ENCODE results near the gene TMEM17.

TMEM17 gene

DNA sequence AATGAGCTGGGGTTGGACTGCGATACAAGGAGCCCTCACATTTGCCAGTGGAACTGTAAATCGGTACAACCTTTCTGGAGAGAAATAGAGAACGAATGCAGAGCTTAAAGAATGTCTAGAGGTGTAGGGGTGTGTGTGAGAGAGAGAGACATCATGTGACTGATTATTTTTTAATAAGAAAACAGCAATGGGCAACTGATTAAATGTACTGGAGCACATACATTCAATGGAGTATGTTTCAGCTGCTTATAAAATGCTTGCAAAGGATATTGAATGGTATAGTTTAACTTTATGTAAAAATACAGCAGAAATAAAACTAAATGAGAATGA is 391 bp upstream of the TMEM17 start:
- no peak for DNase-seq

DNA sequence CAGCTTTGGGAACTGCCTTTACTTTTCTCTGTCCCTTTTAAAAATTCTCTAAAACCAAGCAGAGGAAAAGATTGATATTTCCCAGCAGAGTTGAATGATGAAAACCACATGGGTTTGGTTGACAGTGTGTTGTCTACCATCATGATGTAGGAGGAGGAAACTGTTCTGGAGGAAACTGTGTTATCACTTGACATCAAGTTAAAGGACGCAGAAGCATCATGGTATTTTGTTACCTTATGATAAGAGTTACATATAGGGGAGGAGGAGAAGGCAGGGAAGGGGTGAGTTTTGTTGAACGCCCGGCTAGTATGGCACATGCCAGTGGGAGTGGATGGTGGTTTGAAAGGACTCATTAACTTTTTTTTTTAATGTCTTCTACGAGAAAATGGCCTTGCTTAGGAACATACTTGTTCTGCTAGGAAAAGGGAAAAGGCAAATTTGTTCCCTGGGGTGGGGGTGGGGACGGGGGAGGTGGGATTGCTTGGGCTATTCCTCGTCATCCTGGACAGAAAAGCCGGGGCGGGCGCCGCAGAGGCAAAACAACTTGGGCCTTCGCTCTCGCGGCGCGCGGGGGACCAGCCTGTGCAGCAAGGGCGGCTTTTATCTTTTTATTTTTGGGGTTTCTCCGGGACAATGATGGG is 766 bp downstream of the TMEM17 start:
- DNase-seq: peak; percentile 19

DNA sequence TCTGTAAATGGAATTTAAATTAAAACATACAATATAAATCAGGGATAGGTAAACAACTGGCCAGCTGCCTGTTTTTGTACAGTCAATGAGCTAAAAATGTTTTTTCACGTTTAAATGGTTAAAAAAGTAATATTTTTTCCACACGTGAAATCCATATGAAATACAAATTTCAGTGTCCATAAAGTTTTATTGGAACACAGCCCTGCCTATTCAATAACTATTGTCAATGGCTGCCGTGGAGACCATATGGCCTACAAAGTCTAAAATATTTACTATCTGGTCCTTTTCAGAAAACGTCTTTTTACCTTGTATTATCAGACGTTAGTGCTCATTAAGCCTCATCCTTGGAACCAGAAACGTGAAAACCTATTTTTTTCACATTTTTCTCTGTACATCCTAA is 1.3 kb downstream of the TMEM17 start:
- no peak for DNase-seq

DNA sequence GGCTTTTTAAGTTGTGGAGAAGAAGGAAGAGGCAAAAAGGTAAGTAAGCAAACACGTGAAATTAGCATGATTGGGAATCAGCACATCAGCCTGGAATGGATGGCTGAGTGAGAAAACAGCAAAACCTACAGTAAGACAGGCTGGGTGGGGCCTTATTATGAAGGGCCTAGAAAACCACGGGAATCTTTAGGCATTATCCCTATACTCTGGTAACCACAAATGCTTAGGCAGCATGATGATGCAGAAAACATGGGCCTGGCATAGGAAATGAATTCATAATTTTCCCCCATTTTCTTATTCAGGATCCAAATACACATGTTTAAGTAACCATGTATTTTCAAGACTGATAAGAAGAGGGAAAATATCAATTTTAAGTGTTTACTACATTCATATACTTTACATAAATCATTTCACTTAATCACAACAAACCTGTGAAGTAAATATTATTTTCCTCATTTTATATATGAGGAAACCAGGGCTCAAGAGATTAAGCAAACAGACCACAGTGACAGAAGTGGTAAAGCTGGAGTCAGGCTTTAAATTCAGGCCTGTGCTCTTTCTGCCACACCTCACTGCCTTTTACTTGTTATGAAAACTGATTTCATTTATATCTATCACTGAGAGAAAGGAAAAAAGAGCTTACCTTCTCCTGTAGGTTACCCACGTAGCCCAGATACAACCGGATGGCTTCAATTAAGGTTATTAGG is 4.0 kb downstream of the TMEM17 start:
- no peak for DNase-seq

DNA sequence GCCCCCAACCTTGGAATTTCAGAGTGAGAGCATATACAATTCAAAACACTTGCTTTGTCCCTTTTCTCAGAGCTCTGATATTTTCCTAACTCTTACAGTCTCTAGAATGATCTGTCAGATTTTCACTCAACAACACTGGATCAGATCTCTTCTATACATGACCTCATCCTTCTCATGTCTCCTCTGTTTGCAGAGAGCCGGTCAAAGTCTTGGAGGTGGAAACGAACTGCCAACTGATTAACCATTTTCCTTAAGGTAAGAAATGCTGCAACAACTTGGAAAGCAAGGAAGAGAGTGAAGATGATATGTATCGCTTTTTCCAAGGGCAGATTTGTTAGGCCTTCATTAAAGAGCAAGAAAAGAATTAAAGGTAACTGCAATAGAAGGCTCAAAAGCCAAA is 4.9 kb downstream of the TMEM17 start:
- no peak for DNase-seq

DNA sequence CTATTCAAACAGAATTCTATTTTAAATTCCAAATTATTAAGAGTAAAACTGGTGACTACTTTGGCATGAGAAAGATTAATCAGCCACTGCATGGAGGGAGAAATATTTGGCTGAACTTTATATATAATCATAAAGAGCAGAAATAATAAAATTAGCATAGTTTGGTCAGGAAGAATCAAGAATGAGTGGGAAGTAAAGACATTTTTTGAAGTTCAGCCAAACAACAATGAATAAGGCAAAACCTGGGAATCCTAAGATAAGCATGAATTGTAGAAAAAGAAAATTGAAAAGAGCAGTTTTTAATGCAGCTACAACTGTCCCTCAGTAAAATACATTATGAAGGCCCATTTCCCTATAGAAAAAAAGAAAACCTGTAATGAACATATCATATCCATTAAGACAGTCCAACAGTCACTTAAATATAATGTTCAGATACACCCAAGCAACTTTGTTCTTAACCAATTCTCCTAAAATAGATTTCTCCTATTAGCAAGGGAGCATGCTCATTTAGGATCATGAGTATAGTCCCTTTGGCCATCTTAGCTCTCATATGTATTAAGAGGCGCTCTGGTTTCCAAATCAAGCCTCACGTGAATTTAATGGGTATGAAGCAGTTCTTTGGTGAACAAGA is 6.5 kb downstream of the TMEM17 start:
- no peak for DNase-seq

DNA sequence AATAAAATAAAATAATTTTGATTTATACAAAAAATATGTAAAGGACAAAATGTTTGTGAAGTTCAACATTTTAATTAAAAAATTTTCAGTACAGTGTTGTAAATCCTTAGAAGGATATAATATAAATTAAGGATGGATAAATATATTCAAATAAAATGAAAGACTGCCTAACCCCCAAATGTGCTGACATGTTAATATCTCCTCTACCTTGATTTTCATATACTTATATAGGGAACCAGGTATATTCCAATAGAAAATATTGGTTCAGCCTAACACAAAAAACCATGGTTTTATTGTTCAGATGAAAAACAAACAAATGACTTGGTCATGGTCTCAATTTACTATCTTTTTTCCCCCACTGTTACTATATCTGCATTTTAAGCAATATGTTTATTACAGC is 7.3 kb downstream of the TMEM17 start:
- no peak for DNase-seq

DNA sequence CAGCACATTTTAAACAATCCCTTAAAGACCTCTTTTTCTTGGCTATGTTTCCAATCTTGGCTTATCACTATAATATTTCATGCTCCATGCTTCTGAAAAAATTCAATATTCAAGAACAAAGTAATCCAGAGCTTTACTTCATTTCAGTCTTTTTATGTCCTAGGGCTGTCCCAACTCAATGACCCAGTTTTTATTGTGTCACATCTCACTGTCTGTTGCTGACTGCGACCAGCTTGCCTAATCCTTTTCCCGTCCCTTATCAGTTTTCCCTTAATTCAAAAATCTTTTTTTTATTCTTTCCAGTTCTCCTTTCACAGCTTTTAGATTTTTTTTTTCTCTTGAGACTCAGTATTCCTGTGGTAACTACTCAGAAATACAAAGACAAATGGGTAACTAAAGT is 10.2 kb downstream of the TMEM17 start:
- DNase-seq: no peak

DNA sequence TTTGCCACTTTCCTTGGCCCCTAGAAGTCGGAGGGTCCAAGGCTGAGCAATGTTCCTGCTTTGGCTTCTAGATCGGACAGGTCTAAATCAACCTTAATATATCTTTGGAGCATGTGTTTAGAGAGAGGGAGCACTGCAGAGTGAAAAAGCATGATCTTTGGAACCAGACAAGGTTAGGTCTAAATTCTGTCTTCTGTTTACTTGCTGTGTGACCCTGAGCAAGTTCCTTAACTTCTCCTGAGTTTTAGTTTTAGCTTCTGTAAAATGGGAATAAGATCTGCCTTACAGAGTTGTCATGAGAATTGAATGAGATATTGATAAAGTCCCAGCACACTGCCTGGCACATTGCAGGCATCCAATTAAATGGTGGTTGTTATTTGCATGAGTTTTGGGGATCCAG is 13.9 kb downstream of the TMEM17 start:
- DNase-seq: no peak

DNA sequence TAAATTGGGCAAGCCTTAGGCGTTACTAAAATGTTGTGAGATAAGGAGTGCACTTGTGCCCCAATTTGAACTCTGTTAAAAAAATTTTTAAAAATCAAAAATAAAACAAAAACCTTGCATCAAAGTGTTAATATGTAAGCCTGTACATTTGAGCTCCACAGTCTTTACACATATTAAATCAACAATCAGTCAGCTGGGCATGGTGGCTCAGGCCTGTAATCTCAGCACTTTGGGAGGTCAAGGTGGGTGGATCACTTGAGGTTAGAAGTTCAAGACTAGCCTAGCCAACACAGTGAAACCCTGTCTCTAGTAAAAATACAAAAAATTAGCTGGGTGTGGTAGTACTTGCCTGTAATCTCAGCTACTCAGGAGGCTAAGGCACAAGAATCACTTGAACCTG is 16.3 kb downstream of the TMEM17 start:
- DNase-seq: no peak

DNA sequence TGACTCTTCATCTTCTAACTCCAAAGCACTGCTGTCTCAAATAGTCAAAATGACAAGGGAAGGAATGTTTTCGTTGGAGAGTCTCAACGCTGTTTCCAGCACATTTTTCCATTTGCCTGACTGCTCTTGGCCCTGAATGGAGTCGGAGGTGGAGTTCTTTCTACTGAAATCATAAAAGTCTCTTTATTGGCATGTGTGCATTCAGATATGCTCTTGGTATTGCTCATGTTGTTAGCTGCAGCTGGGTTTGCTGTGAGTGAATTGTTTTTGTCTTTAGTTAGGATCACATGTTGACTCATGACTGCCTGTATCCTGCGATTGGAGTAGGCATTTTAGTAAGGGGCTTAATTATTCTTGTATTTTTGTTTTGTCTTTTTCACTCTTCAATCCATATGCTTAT is 16.8 kb downstream of the TMEM17 start:
- no peak for DNase-seq

DNA sequence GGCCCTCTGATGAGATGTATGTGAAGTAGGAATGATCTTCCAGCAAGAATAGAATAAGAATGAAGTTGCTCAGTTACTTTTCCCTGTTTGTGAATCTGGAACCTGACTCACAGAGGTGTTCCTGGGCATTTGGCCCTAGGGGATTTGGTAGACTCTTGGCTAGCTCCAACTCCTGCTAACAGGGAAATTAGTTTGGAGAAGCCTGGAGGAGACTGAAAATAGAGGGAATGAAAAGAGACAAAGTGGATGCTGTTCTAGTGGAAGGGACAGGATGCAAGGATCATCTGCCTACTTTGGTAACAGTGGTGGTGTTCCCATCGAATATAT is 19.6 kb downstream of the TMEM17 start:
- DNase-seq: no peak

DNA sequence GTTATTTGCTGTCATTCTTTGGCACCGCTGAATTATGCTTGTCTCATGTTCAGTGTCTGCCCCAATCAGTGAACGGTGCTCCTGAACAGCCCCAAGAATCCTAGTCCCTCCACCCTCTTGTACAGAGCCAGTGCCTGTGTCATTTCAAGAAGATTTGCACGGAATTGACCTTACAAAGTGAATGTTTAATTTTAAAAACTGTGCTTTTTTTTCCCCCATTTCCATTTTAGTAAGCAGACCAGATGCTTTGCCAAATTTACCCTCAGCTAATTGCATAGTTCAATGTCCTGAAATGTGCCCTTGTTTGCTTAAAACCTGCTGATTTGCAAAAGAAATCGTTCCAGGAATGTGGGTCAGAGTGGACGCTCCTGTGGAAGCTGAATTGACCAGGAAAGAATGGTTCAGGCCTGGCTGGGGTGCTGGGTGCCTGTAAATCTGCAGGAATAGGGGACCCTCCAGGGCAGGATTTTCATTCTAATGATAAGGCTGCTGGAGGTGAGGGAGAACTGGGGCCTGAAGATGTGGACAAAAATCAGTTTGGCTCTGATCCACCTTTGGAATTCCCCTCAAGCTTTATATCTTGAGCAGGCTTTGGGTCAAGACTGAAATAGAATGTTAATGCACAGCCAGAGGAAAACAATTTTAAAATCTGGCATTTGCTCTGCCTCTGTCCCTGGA is 20.1 kb downstream of the TMEM17 start:
- no peak for DNase-seq

DNA sequence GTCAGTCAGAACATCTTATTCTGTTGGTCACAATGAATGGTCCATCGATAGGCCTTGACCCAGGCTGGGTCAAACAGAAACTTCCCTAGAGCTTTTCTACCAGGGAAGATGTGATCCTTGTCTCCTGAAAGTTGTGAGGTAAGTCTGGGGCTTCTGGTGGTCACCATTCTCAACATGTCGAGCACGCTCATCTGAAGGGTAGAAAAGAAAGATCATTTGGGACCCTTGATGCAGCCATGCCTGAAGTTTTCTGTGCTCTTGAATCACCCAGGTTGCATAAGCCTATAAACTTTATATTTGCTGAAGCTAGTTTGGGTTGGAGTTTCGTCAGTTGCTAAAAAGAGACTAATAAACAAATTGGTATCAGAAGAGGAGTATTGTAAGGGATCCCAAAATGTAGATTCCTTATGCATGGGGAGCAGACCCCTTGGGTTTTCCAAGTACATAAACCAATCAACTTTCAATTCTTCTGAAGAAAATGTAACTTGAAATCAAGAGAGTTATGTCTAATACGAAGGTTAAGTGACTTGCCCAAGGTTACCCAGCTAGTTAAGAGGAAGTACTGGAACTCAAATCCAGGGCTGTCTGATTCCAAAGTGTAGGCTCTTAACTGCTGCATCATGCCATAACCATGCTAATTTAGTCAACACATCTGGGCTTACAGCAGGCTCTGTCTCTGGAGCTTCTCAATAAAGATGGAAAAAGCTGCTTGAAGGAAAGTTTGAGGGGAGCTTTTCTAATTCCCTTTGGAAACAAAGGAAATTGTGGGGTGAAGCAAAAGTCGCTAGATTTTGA is 23.2 kb downstream of the TMEM17 start:
- no peak for DNase-seq

DNA sequence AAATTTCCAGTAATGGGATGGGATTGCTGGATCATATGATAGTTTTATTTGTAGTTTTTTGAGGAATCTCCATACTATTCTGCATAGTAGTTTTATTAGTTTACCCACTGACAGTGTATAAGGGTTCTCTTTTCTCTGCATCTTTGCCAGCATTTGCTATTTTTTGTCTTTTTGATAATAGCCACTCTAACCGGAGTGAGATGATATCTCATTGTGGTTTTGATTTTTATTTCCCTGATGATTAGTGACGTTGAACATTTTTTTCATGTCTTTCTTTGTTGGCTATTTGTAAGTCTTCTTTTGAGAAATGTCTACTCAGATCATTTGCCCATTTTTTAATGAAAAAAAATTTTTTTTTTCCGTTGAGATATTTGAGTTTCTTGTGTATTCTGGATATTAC is 26.1 kb downstream of the TMEM17 start:
- DNase-seq: no peak

DNA sequence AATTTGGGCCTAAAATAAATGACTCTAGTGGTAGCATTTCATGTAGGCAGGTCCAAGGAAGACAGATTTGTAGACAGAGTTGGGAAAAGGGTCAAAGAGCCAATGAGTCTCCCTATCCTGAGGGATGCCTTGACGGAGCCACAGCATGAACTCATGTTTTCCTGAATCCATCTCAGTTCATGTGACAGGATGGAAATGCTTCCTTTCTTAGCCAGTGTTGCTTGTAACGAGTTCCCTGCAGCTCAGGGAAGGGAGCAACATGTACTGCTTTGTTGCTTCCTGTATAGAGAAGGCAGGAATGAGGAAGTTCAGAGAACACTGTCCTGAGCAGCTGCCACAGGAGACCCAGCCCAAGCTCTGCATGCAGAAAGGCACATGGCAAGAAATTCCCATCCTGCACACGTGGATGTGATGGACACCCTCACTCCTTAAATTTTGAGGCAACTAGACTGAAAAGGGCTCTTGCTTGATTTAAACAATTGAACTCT is 27.9 kb downstream of the TMEM17 start:
- DNase-seq: no peak

DNA sequence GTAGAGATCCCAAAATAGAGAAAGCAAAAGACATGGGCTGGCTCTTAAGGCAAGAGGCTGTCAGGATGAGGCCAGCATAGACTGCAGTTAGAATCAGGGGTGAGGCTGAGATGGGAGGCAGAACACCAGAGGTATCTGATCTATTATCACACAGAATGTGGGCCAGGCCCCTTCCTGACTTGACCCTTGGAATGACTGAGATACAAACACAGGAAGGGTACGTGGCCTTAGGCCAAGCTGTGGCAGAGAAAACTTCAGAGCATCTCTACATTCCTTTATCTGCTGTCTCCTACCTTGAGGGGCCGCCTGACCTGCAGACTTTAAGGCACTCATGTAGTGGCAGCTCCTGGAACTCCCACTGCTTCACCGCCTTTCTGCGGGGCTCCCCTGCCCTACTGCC is 28.4 kb downstream of the TMEM17 start:
- no peak for DNase-seq

DNA sequence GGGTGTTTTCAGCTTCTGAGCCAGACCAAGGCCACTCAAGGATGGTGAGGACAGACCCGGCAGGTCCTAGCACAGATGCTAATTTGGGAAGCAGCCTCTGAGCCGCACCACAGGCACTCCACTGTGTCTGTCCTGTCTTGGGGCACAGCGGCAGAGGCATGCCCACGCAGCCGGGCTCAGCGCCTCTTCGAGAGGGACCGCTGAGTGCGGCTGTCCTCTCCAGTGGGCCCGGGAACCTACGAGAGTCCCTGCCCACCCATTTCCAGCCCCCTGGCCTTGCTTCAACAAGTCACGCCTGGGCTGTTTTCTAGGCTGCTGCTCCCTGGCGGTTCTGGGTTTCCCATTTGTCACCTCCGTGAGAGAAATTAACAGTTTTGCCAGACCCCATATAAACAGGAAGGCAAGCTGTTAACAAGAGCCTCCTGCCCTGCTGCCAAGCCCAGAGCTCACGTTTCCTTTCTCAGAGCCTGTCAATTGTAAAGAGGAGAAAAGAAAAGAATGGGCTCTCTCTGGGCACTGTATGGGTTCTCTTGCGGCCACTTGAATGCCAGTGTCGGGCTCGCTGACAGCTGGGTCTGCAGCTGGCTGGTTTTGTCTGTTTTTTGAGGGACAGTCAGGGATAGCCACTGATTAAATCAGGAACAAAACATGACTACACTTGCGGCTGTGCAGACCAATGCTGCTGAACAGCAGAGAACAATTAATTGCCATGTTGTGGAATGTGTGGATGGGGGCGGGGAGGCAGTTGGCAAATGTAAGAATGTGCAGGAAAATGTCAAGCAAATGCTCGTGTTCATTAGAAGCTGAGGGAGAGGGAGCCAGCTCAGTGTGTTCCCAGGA is 30.6 kb downstream of the TMEM17 start:
- DNase-seq: peak; percentile 12

DNA sequence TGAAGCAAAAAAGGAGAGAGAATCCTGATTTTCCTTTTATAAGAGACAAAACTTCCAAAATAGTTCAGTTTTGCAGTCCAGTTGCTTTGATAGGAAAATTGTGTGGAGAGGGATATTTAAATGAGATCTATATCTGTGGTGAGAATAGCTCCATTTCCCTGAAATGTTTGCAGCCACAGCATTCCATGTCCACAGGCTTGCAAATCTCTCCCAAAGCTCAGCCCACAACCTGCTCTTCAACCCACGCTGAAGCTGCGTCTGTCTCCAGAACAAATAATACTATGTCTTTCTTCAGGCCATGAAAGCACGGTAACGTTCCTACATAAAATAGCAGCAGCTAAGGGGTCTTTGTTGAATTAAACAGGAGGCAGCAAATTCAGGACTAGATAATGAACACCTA is 31.8 kb downstream of the TMEM17 start:
- no peak for DNase-seq

DNA sequence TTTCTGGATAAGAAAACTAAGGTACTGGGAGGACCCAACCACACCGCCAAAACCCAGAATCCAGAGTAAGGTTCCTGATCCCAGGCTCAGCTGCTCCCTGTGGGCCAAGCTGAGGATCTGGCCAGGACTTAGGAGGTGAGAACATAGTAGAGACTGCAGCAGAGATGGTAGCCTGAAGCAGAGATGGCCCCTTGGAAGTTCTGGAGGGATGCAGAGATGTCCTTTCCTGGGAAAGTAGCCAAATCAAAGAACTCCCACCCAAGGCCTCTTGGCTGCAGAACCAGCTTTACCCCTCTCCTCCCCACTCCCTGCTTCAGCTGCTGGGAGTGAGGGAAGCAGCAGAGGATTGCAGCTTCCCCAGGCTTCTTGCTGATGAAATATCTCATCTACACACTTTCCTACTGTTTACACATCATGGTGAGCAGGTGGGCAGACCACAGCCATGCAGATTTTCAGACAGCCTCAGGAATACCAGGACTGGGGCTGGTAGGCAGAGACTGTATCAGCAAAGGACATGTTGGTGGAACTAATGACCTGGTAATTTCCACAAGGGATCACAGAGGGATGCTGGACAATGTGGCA is 32.7 kb downstream of the TMEM17 start:
- no peak for DNase-seq

DNA sequence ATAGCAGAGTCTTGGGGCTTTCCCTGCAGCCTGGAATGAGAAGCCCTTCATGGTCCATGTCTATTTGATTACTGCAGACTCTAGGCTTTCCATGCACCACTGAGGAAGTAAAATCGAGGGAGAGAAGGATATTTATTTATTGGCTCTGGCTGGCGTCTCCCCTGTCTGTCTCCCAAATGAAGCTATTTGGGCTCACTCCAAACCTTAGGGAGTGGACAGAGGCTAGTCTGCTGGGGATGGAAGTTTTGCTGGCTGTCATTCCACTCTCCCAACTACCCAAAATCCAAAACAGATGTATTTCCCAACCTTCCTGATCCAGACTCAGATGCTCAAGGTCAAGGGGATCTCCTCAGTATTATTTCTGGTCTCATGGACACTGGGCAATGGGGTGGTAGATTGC is 33.7 kb downstream of the TMEM17 start:
- no peak for DNase-seq

DNA sequence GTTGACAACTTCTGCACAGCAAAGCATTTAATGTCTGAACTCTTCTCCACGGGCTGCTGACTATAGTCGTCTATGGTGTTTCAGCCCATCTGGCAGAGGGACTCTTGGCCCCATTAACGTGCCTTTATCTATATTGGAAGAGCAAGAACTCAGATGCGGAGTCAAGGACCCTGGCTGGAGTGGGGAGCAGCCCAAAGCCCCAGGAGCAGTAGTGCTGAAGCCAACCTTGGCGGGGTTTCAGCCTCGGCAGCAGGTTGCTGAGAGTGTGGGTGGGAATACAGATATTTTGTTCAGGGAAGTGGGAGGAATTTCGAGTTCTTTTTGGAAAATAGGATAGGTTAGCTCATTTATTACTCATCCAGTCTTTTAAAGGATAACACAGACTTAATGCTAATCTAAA is 34.2 kb downstream of the TMEM17 start:
- DNase-seq: no peak
